Esophagus squamous epithelium (tissue), 5 donors: Measurements from ENCODE around the gene TRPT1. TPM values are rescaled to one million over a fixed set of nuclear protein-coding genes. Genes with fewer than 3 reads are reported as not detected.

Experiments used
- DNase-seq: peaks from one replicate; lab custom pipeline; 2025; lab: John Stamatoyannopoulos, UW
- H3K27ac ChIP-seq, 4 donors: fragments of 200-600 bp; sonication (generic); one replicate each; pipeline ENCODE4 v1.5.1; 2016 to 2019; ENCODE audit warnings: mild to moderate bottlenecking in 1 of 4
- H3K27me3 ChIP-seq, 4 donors: fragments of 200-600 bp; sonication (generic); 1 replicate in 3 of 4; 2 replicates in 1 of 4; pipeline versions ENCODE4 v1.5.1 to v1.6.0; 2017 to 2021; ENCODE audit warnings: antibody characterized with exemption in 1 of 4
- H3K36me3 ChIP-seq, 3 donors: fragments of 200-600 bp; sonication (generic); one replicate each; pipeline ENCODE4 v1.5.1; 2016 to 2019
- H3K4me1 ChIP-seq, 3 donors: fragments of 200-600 bp; sonication (generic); one replicate each; pipeline ENCODE4 v1.5.1; 2017 to 2019
- H3K4me3 ChIP-seq, 4 donors: fragments of 200-600 bp; sonication (generic); 1 replicate in 3 of 4; 2 replicates in 1 of 4; pipeline ENCODE4 v1.5.1; 2016 to 2019; ENCODE audit warnings: mild to moderate bottlenecking in 2 of 4, moderate library complexity in 1 of 4
- H3K9me3 ChIP-seq, 3 donors: fragments of 200-600 bp; sonication (generic); one replicate each; pipeline ENCODE4 v1.5.1; 2016 to 2019
- CTCF ChIP-seq, 6 experiments: fragments of 450-650 bp in 4 of 6; fragments of 200-600 bp in 2 of 6; sonication (generic) in 2 of 6; IDR thresholded peaks; one replicate each; pipeline ENCODE4 v1.5.1; 2016 to 2019; ENCODE audit warnings: antibody characterized with exemption in 6 of 6, mild to moderate bottlenecking in 4 of 6, moderate library complexity in 4 of 6
- POLR2A ChIP-seq, 4 donors: fragments of 450-650 bp; IDR thresholded peaks; one replicate each; pipeline ENCODE4 v1.6.1; 2017; ENCODE audit warnings: antibody characterized with exemption in 4 of 4, mild to moderate bottlenecking in 4 of 4, moderate library complexity in 3 of 4
- WGBS, 2 donors: methylation state at CpG; one replicate each; pipeline ENCODE4 v1.1.5; 2018; 5-methylcytosine and 5-hydroxymethylcytosine counted together
- intact Hi-C: fragments of 100-400 bp; cut with DNase I; formaldehyde crosslinking; loops from one replicate; pipeline ENCODE4 v1.15.0; 2022
- total RNA-seq, 4 donors: library from RNA; depleted of rRNA; stranded (reverse); fragments of >200 nt; gene quantifications; one replicate each; pipeline ENCODE4 v1.1.0, GENCODE V29; 2016
- donor health status: DM: yes; HTN: yes; CAD: no.

Gene TRPT1
- total RNA-seq, 4 donors from 2014 or later = 23.9 to 68.7 (median 45.8) TPM

DNA sequence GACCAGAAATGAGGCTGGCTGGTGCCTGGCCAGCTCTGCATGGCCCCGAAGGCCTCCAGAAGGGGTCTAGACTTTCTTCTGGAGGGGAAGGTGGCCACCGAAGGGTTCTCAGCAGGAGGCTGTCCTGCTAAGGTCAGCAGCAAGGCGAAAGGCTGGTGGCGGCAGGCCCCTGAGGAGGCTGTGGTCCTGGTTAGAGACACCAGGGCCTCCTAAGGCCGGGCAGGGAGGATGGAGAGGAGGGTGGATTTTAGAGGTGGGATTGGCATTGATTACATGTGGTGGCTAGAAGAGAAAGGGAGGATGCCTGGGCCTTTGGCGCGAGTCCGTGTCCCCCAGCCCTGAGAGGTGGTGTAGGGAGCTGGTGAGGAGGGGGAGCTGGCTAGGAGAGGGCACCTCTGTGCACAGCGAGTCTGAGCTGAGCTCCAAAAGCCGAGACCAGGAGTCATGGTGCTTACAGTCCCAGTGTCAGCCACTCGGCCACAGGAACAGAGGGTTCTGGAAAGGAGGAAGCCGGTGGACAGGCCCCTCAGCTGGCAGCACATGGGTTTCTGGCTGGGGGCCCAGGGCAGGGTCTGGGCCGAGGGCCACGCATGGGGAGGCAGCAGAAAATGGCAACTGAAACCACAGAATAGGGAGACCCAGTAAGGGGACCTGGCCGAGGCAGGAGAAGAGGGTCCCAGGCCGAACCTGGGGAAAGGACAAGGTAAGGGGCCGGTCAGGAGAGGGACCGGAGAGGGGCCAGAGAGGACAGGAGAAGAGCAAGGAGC, 17.0 kb downstream of the TRPT1 start:
- H3K9me3 ChIP-seq = no peaks in the 10 kb centered on the region
- DNase-seq = no peak
- intact Hi-C loops = no loop called here
- no peaks in the 10 kb centered on the region for H3K27me3 ChIP-seq
- 78 to 82% methylated on average over 15 to 18 of the region's 18 CpGs for WGBS, 2 donors
- H3K27ac ChIP-seq = peak overlapping the region; percentile 76 to 89 (median 82)
- no peak overlapping the region for H3K4me3 ChIP-seq
- peaks cover 0 to 53% (median 3%) of the 10 kb centered on the region in 3 donors for H3K36me3 ChIP-seq
- TF ChIP-seq CTCF (IDR thresholded peaks at IDR 0.05) (no peak), POLR2A (IDR thresholded peaks at IDR 0.05) (no peak)
- H3K4me1 ChIP-seq = peaks cover 4 to 50% (median 8%) of the 10 kb centered on the region in 3 donors

GRCh38 chr11:64208086-64208795, 17.7 kb downstream of the TRPT1 start:
- DNase-seq = no peak
- Histone ChIP-seq H3K4me3 (peak overlapping the region in 3 of 4 donors; percentile 39 to 64 (median 46)), H3K27me3 (no peaks in the 10 kb centered on the region), H3K27ac (peak overlapping the region; percentile 76 to 89 (median 82)), H3K9me3 (no peaks in the 10 kb centered on the region), H3K4me1 (peaks cover 4 to 52% (median 8%) of the 10 kb centered on the region in 3 donors), H3K36me3 (peaks cover 6 to 60% (median 10%) of the 10 kb centered on the region in 3 donors)
- TF ChIP-seq POLR2A (IDR thresholded peaks at IDR 0.05) = no peak
- TF ChIP-seq CTCF (IDR thresholded peaks at IDR 0.05) = no peak
- intact Hi-C loops = no loop called here
- 77 to 80% methylated on average over 6 to 9 of the region's 23 CpGs for WGBS, 2 donors

DNA sequence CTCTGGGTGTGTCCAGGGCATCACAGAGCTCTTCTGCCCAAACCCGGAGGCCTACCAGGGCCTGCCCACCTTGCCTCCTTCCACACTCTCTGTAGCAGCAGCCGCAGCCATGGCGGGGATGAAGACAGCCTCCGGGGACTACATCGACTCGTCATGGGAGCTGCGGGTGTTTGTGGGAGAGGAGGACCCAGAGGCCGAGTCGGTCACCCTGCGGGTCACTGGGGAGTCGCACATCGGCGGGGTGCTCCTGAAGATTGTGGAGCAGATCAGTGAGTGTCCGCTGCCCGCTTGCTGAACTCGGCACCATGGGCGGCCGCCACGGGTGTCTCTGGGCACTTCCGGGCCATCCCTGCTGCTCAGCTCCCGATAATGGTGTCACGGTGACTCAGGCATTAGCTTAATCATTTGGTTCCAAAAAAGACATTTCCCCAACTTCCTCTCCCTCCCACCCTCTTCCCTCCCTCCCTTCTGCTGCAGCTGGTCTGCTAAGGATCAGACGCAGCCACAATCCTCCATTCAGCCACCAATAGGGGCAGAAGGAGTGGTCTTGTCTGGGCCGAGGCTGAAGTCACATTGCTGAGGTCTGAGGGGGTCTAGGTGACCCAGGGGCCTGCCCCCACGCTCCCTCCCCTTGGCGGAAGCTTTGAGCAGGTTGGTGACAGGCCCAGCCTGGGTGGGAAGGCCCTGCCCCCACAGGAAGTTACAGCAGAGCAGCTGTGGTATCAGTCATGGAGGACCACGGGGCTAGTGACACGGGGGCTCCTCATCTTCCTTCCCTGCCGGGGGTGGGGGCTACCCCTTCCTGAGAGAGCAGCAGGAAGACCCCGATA, 18.5 kb downstream of the TRPT1 start:
- H3K4me3 ChIP-seq = peak overlapping the region; percentile 29 to 64 (median 42)
- no peak for DNase-seq
- H3K27me3 ChIP-seq = no peaks in the 10 kb centered on the region
- TF ChIP-seq POLR2A (IDR thresholded peaks at IDR 0.05) = peak in 2 of 4 donors; percentile 20 to 25
- TF ChIP-seq CTCF (IDR thresholded peaks at IDR 0.05) = no peak
- intact Hi-C loops = no loop called here
- peak overlapping the region; percentile 76 to 89 (median 82) for H3K27ac ChIP-seq
- peaks cover 13 to 68% (median 18%) of the 10 kb centered on the region in 3 donors for H3K36me3 ChIP-seq
- WGBS, 2 donors = 52 to 77% methylated on average over 12 to 15 of the region's 30 CpGs
- H3K4me1 ChIP-seq = peaks cover 4 to 52% (median 8%) of the 10 kb centered on the region in 3 donors
- H3K9me3 ChIP-seq = no peaks in the 10 kb centered on the region

DNA sequence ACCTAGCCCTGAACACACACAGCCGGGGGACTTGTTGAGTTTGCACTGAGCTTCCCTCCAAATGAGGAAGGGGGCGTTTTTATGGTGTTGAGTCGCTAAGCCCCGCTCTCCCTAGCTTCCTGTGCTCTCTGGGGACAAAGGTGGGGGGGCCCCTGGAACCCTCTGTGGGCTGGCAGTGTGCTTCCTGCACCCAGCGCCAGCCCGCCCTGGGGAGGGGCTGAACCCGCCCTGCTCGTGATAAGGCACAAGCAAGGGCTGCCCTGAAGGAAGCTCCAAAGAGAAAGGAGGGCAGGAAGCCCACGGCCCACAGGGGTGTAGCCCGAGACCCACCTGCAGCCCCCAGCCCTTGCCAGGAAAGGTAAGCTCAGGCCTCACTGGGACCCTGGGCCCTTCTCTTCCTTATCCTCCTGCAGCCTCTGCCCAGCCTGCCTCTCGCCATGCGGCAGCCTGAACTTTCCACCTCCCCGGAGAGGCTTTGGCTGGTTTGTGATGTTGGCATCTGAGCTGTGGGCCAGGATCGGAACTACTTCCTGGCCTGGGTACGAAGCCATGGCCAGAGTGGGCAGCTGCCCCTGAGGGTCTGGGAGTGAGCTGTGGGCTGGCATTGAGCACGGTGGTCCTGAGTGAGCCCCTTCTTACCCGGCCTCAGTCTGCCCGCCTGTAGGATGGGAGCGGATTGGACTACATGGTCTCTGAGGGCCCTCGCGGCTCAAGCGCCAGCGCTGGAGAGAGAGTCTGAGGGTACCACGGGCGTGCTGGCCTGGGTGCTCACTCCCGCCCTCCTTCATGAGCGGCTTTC, 19.3 kb downstream of the TRPT1 start, which contains the start of gene FERMT3:
Gene FERMT3, plus strand, starts transcription at position 265 of the 799 bp plus-strand sequence. CDS start 644 bp downstream, outside the sequence.
- intact Hi-C loops = no loop called here
- TF ChIP-seq CTCF (IDR thresholded peaks at IDR 0.05) (peak in 1 of 6 experiments; percentile 7), POLR2A (IDR thresholded peaks at IDR 0.05) (peak in 1 of 4 donors; percentile 55)
- peak within 1 kb of the TSS; percentile 76 to 89 (median 82) for H3K27ac ChIP-seq
- DNase-seq = no peak
- H3K36me3 ChIP-seq = peaks cover 13 to 73% (median 18%) of the 10 kb centered on the region in 3 donors
- peaks cover 4 to 52% (median 8%) of the 10 kb centered on the region in 3 donors for H3K4me1 ChIP-seq
- no peaks in the 10 kb centered on the region for H3K27me3 ChIP-seq
- H3K9me3 ChIP-seq = no peaks in the 10 kb centered on the region
- peak within 1 kb of the TSS; percentile 29 to 64 (median 42) for H3K4me3 ChIP-seq
- WGBS, 2 donors = 42% methylated on average over 7 of the region's 27 CpGs; no CpG with 5 or more reads in 1 of the 2 donors
